Measurements from ENCODE around the gene KRTAP4-6. TPM values are rescaled to one million over a fixed set of nuclear protein-coding genes. Genes with fewer than 3 reads are reported as not detected.

The KRTAP4-6 gene
- not detected in 5 replicates for total RNA-seq (2022; extraction: Qiagen RNA extraction; ENCODE audit: low read depth)

DNA sequence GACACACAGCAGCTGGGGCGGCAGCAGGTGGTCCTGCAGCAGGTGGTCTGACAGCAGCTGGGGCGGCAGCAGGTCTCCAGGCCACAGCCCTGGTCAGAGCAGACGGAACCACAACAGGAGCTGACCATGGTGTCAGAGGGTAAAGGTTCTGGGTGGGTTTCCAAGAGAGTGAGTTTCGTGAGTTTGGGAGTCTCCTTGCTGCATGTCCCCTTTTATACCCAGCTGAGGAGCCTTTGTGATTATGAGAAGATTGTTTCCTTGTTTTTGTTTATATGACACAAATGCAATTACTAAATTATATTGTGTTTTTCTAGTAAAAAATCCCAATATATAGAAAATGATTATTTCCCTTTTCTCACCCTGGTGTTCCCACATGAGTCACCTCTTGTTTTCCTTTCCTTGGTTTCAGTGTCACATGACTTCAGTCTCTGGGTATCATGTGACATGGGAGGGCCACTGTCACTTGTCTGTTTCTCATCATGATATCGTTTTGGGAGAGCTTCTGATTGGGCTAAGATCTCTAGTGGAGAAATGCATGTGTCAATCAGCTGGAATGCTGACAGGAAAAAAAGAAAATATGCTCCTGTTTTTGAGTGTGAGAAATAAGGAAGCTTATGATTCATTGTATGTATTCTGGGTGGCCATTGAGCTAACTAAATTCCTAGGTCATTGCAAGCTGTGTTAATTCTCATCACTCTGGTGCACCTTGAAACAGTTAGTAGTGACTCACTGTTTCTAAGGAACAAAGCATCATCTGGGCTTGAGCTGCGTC is at the start of gene KRTAP4-6:
Gene KRTAP4-6, minus strand, starts transcription at position 185 of the 772 bp plus-strand sequence. Its CDS starts 57 bp downstream, at position 128.

DNA sequence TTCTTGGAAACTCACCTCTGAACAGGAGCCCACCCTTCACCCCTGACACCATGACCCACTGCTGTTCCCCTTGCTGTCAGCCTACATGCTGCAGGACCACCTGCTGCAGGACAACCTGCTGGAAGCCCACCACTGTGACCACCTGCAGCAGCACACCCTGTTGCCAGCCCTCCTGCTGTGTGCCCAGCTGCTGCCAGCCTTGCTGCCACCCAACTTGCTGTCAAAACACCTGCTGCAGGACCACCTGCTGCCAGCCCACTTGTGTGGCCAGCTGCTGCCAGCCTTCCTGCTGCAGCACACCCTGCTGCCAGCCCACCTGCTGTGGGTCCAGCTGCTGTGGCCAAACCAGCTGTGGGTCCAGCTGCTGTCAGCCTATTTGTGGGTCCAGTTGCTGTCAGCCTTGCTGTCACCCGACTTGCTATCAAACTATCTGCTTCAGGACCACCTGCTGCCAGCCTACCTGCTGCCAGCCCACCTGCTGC is 49.5 kb upstream of the KRTAP4-6 start, which contains the start of gene KRTAP9-1:
Gene KRTAP9-1, plus strand, starts transcription at position 51 of the 482 bp plus-strand sequence. Its CDS starts 0 bp downstream, at position 51.

DNA sequence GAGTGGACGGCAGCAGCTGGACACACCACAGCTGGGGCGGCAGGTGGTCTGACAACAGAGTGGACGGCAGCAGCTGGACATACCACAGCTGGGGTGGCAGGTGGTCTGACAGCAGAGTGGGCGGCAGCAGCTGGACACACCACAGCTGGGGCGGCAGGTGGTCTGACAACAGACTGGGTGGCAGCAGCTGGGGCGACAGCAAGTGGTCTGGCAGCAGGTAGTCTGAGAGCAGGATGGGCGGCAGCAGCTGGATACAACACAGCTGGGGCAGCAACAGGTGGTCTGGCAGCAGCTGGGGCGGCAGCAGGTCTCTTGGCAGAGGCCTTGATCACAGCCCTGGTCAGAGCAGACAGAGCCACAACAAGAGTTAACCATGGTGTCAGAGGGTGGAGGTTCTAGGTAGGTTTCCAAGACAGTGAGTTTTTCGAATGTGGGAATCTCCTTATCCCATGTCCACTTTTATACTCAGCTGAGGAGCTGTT is 44.2 kb upstream of the KRTAP4-6 start, which contains the start of gene KRTAP4-1:
Gene KRTAP4-1, minus strand, starts transcription at position 432 of the 482 bp plus-strand sequence. Its CDS starts 57 bp downstream, at position 375.

DNA sequence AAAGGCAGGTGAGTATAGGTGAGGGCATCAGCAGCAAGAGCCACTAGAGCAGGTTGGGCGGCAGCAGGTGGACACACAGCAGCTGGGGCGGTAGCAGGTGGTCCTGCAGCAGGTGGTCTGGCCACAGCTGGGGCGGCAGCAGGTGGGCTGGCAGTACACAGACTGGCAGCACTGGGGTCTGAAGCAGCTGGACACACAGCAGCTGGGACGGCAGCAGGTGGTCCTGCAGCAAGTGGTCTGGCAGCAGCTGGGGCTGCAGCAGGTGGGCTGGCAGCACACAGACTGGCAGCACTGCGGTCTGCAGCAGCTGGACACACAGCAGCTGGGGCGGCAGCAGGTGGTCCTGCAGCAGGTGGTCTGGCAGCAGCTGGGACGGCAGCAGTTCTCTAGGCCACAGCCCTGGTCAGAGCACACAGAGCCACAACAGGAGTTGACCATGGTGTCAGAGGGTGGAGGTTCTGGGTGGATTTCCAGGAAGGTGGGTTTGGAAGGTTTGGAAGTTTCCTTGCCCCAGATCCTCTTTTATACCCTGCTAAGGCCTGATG is 37.5 kb upstream of the KRTAP4-6 start, which contains the start of gene KRTAP4-2:
Gene KRTAP4-2, minus strand, starts transcription at position 495 of the 545 bp plus-strand sequence. Its CDS starts 57 bp downstream, at position 438.

DNA sequence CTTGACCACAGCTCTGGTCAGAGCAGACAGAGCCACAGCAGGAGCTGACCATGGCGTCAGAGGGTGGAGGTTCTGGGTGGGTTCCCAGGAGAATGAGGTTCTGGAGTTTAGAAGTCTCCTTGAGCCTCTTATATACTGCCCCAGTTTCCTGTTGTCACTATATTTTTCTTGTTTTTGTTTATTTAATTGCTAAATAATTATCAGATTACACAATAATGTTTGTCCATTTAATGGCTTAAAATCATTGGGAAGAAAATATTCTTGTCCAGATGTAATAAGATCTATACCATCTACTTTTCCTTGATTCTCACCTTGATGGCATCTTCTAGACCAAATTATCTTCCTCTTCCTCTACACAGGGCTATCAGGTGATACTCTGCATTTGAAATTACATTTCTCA is 27.8 kb upstream of the KRTAP4-6 start, which contains the start of gene KRTAP4-3:
Gene KRTAP4-3, minus strand, starts transcription at position 101 of the 400 bp plus-strand sequence. Its CDS starts 49 bp downstream, at position 52.

DNA sequence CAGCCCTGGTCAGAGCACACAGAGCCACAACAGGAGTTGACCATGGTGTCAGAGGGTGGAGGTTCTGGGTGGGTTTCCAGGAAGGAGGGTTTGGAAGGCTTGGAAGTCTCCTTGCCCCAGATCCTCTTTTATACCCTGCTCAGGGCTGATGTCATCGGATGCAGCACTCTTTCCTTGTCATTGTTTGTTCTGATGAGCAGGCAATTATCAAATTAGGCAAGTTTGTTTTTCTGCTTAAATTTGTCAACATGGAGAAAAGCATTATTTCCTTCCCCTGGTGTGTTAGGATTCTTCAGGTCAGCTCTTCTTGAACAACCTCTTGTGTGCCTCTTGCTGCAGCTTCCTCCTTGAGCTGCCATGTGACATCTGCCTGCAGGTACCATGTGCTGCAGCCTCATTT is 20.3 kb upstream of the KRTAP4-6 start, which contains the start of gene KRTAP4-4:
Gene KRTAP4-4, minus strand, starts transcription at position 101 of the 400 bp plus-strand sequence. Its CDS starts 57 bp downstream, at position 44.

DNA sequence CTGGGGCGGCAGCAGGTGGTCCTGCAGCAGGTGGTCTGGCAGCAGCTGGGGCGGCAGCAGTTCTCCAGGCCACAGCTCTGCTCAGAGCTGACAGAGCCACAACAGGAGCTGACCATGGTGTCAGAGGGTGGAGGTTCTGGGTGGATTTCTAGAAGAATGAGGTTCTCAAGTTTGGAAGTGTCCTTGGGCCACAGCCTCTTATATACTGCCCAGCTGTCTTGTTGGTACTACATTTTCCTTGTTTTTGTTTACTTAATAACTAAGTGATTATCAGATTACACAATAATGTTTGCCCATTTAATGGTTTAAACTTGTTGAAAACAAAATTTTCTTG is 9.3 kb upstream of the KRTAP4-6 start, which contains the start of gene KRTAP4-5:
Gene KRTAP4-5, minus strand, starts transcription at position 174 of the 334 bp plus-strand sequence. Its CDS starts 58 bp downstream, at position 116.

DNA sequence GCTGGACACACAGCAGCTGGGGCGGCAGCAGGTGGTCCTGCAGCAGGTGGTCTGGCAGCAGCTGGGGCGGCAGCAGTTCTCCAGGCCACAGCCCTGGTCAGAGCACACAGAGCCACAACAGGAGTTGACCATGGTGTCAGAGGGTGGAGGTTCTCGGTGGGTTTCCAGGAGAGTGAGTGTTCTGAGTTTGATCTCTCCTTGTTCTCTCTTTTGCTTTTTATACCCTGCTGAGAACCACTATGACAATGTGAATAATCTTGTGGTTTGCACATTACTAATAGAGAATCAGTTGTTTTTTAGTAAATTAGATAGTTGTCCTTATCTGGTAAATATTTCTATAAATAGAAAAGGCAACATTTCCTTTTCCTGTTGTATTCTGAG is 16.4 kb downstream of the KRTAP4-6 start, which contains the start of gene KRTAP4-12:
Gene KRTAP4-12, minus strand, starts transcription at position 192 of the 381 bp plus-strand sequence. Its CDS starts 60 bp downstream, at position 132.

DNA sequence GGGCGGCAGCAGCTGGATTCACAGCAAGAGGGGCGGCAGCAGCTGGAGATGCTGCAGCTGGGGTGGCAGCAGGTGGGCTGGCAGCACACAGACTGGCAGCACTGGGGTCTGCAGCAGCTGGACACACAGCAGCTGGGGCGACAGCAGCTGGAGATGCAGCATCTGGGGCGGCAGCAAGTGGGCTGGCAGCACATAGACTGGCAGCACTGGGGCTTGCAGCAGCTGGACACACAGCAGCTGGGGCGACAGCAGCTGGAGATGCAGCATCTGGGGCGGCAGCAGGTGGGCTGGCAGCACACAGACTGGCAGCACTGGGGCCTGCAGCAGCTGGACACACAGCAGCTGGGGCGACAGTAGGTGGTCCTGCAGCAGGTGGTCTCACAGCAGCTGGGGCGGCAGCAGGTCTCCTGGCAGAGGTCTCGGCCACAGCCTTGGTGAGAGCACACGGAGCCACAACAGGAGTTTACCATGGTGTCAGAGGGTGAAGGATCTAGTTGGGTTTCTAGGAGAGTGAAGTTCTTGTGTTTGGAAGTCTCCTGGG is 22.4 kb downstream of the KRTAP4-6 start, which contains the start of gene KRTAP4-11:
Gene KRTAP4-11, minus strand, starts transcription at position 528 of the 541 bp plus-strand sequence. Its CDS starts 58 bp downstream, at position 470.

DNA sequence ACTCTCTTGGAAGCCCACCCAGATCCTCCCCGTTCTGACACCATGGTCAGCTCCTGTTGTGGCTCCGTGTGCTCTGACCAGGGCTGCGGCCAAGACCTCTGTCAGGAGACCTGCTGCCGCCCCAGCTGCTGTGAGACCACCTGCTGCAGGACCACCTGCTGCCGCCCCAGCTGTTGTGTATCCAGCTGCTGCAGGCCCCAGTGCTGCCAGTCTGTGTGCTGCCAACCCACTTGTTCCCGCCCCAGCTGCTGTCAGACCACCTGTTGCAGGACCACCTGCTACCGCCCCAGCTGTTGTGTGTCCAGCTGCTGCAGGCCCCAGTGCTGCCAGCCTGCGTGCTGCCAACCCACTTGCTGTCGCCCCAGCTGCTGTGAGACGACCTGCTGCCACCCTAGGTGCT is 35.0 kb downstream of the KRTAP4-6 start, which contains the start of gene KRTAP4-9:
Gene KRTAP4-9, plus strand, starts transcription at position 43 of the 400 bp plus-strand sequence. Its CDS starts 0 bp downstream, at position 43.

DNA sequence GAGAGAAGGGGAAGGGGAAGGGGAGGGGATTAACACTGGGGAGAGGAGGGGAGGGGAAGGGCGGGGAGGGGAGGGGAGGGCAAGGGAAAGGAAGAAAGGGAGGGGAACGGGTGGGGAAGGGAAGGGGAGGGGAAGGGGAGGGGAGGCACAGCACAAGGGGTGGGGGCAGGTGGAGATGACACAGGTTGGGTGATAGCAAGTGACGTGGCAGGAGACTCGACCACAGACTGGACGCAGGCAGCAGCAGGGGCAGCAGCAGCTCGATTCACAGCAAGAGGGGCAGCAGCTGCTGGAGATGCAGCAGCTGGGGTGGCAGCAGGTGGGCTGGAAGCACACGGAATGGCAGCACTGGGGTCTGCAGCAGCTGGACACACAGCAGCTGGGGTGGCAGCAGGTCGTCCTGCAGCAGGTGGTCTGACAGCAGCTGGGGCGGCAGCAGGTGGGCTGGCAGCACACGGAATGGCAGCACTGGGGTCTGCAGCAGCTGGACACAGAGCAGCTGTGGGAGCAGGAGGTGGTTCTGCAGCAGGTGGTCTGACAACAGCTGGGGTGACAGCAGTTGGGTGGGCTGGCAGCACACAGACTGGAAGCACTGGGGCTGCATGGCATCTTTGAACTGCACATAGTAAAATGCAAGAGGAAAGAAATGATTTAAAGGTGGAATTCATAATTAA is 38.6 kb downstream of the KRTAP4-6 start, which contains the start of gene KRTAP4-16:
Gene KRTAP4-16, minus strand, starts transcription at position 624 of the 674 bp plus-strand sequence. Its CDS starts 0 bp downstream, at position 624.

DNA sequence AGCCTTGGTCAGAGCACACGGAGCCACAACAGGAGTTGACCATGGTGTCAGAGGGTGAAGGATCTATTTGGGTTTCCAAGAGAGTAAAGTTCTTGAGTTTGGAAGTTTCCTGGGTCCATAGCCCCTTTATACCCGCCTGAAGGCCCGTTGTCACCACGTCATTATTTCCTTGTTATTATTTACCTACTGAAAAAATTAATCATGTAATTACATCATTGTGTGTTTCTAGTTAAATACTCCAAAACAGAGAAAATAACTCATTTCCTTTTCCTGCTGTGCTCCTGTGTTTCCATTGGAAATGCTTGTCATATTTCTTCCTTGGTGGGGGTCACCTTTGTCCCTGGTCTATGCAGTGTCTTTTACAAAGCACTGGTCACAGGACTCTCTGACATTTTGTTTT is 42.3 kb downstream of the KRTAP4-6 start, which contains the start of gene KRTAP4-8:
Gene KRTAP4-8, minus strand, starts transcription at position 101 of the 400 bp plus-strand sequence. Its CDS starts 58 bp downstream, at position 43.

Other genes starting within 250 kb of the KRTAP4-6 start
- gene KRT23, start 202.9 kb downstream of the KRTAP4-6 start, total RNA-seq (2022; extraction: Qiagen RNA extraction; ENCODE audit: low read depth): 0.14 to 0.19 TPM in 2 of 5 replicates, not detected in the others
- not detected in 5 replicates for gene KRT39, start 173.6 kb downstream of the KRTAP4-6 start, total RNA-seq (2022; extraction: Qiagen RNA extraction; ENCODE audit: low read depth)
- not detected in 5 replicates for gene KRT40, start 156.2 kb downstream of the KRTAP4-6 start, total RNA-seq (2022; extraction: Qiagen RNA extraction; ENCODE audit: low read depth)
- not detected in 5 replicates for gene KRTAP3-3, start 146.4 kb downstream of the KRTAP4-6 start, total RNA-seq (2022; extraction: Qiagen RNA extraction; ENCODE audit: low read depth)
- 0.28 to 0.34 TPM (median 0.31 TPM) in 3 of 5 replicates, not detected in the others for gene KRTAP3-2, start 140.6 kb downstream of the KRTAP4-6 start, total RNA-seq (2022; extraction: Qiagen RNA extraction; ENCODE audit: low read depth)
- not detected in 5 replicates for gene KRTAP3-1, start 131.4 kb downstream of the KRTAP4-6 start, total RNA-seq (2022; extraction: Qiagen RNA extraction; ENCODE audit: low read depth)
- gene KRTAP1-5, start 113.3 kb downstream of the KRTAP4-6 start, total RNA-seq (2022; extraction: Qiagen RNA extraction; ENCODE audit: low read depth): not detected in 5 replicates
- not detected in 5 replicates for gene KRTAP1-4, start 110.3 kb downstream of the KRTAP4-6 start, total RNA-seq (2022; extraction: Qiagen RNA extraction; ENCODE audit: low read depth)
- gene KRTAP1-3, start 105.7 kb downstream of the KRTAP4-6 start, total RNA-seq (2022; extraction: Qiagen RNA extraction; ENCODE audit: low read depth): 0.15 TPM in 1 of 5 replicates, not detected in the others
- not detected in 5 replicates for gene KRTAP1-1, start 99.1 kb downstream of the KRTAP4-6 start, total RNA-seq (2022; extraction: Qiagen RNA extraction; ENCODE audit: low read depth)
- gene KRTAP2-1, start 93.2 kb downstream of the KRTAP4-6 start, total RNA-seq (2022; extraction: Qiagen RNA extraction; ENCODE audit: low read depth): not detected in 5 replicates
- not detected in 5 replicates for gene KRTAP2-2, start 85.3 kb downstream of the KRTAP4-6 start, total RNA-seq (2022; extraction: Qiagen RNA extraction; ENCODE audit: low read depth)
- gene KRTAP2-3, start 80.4 kb downstream of the KRTAP4-6 start, total RNA-seq (2022; extraction: Qiagen RNA extraction; ENCODE audit: low read depth): not detected in 5 replicates
- not detected in 5 replicates for gene KRTAP2-4, start 74.7 kb downstream of the KRTAP4-6 start, total RNA-seq (2022; extraction: Qiagen RNA extraction; ENCODE audit: low read depth)
- not detected in 5 replicates for gene KRTAP4-7, start 56.4 kb downstream of the KRTAP4-6 start, total RNA-seq (2022; extraction: Qiagen RNA extraction; ENCODE audit: low read depth)
- gene KRTAP4-8, start 42.4 kb downstream of the KRTAP4-6 start, total RNA-seq (2022; extraction: Qiagen RNA extraction; ENCODE audit: low read depth): not detected in 5 replicates
- not detected in 5 replicates for gene KRTAP4-16, start 38.3 kb downstream of the KRTAP4-6 start, total RNA-seq (2022; extraction: Qiagen RNA extraction; ENCODE audit: low read depth)
- not detected in 5 replicates for gene KRTAP4-9, start 35.2 kb downstream of the KRTAP4-6 start, total RNA-seq (2022; extraction: Qiagen RNA extraction; ENCODE audit: low read depth)
- not detected in 5 replicates for gene KRTAP4-11, start 22.2 kb downstream of the KRTAP4-6 start, total RNA-seq (2022; extraction: Qiagen RNA extraction; ENCODE audit: low read depth)
- not detected in 5 replicates for gene KRTAP4-12, start 16.4 kb downstream of the KRTAP4-6 start, total RNA-seq (2022; extraction: Qiagen RNA extraction; ENCODE audit: low read depth)
- gene KRTAP4-5, start 9.3 kb upstream of the KRTAP4-6 start, total RNA-seq (2022; extraction: Qiagen RNA extraction; ENCODE audit: low read depth): not detected in 5 replicates
- not detected in 5 replicates for gene KRTAP4-4, start 20.2 kb upstream of the KRTAP4-6 start, total RNA-seq (2022; extraction: Qiagen RNA extraction; ENCODE audit: low read depth)
- gene KRTAP4-3, start 27.7 kb upstream of the KRTAP4-6 start, total RNA-seq (2022; extraction: Qiagen RNA extraction; ENCODE audit: low read depth): not detected in 5 replicates
- not detected in 5 replicates for gene KRTAP4-2, start 37.7 kb upstream of the KRTAP4-6 start, total RNA-seq (2022; extraction: Qiagen RNA extraction; ENCODE audit: low read depth)
- 0.20 to 0.22 TPM in 2 of 5 replicates, not detected in the others for gene KRTAP4-1, start 44.4 kb upstream of the KRTAP4-6 start, total RNA-seq (2022; extraction: Qiagen RNA extraction; ENCODE audit: low read depth)
- not detected in 5 replicates for gene KRTAP9-1, start 49.3 kb upstream of the KRTAP4-6 start, total RNA-seq (2022; extraction: Qiagen RNA extraction; ENCODE audit: low read depth)
- gene KRTAP9-2, start 86.1 kb upstream of the KRTAP4-6 start, total RNA-seq (2022; extraction: Qiagen RNA extraction; ENCODE audit: low read depth): not detected in 5 replicates
- gene KRTAP9-3, start 91.9 kb upstream of the KRTAP4-6 start, total RNA-seq (2022; extraction: Qiagen RNA extraction; ENCODE audit: low read depth): not detected in 5 replicates
- not detected in 5 replicates for gene KRTAP9-8, start 97.5 kb upstream of the KRTAP4-6 start, total RNA-seq (2022; extraction: Qiagen RNA extraction; ENCODE audit: low read depth)
- gene KRTAP9-4, start 109.1 kb upstream of the KRTAP4-6 start, total RNA-seq (2022; extraction: Qiagen RNA extraction; ENCODE audit: low read depth): not detected in 5 replicates
- gene KRTAP9-9, start 114.8 kb upstream of the KRTAP4-6 start, total RNA-seq (2022; extraction: Qiagen RNA extraction; ENCODE audit: low read depth): not detected in 5 replicates
- gene KRTAP9-6, start 124.8 kb upstream of the KRTAP4-6 start, total RNA-seq (2022; extraction: Qiagen RNA extraction; ENCODE audit: low read depth): not detected in 5 replicates
- not detected in 5 replicates for gene KRTAP9-7, start 135.2 kb upstream of the KRTAP4-6 start, total RNA-seq (2022; extraction: Qiagen RNA extraction; ENCODE audit: low read depth)
- gene KRTAP29-1, start 162.3 kb upstream of the KRTAP4-6 start, total RNA-seq (2022; extraction: Qiagen RNA extraction; ENCODE audit: low read depth): not detected in 5 replicates
- gene KRTAP16-1, start 168.8 kb upstream of the KRTAP4-6 start, total RNA-seq (2022; extraction: Qiagen RNA extraction; ENCODE audit: low read depth): not detected in 5 replicates
- gene KRTAP17-1, start 175.2 kb upstream of the KRTAP4-6 start, total RNA-seq (2022; extraction: Qiagen RNA extraction; ENCODE audit: low read depth): not detected in 5 replicates
- not detected in 5 replicates for gene KRT33A, start 210.3 kb upstream of the KRTAP4-6 start, total RNA-seq (2022; extraction: Qiagen RNA extraction; ENCODE audit: low read depth)
- not detected in 5 replicates for gene KRT33B, start 229.3 kb upstream of the KRTAP4-6 start, total RNA-seq (2022; extraction: Qiagen RNA extraction; ENCODE audit: low read depth)
- 0.37 to 0.73 TPM (median 0.45 TPM) in 5 replicates for gene KRT34, start 241.8 kb upstream of the KRTAP4-6 start, total RNA-seq (2022; extraction: Qiagen RNA extraction; ENCODE audit: low read depth)